Measurements from ENCODE around the gene SORT1. TPM values are rescaled to one million over a fixed set of nuclear protein-coding genes. Genes with fewer than 3 reads are reported as not detected.

SORT1 gene
- total RNA-seq, 4 donors from 2014 or later = 92.6 to 136 (median 134) TPM

GRCh38 chr1:109259674-109260557 lies 137.8 kb downstream of the SORT1 start:
- H3K27ac ChIP-seq (replicated peaks in 1 of 4) = no peak overlapping the region
- intact Hi-C loops (cut with DNase I) = loop anchor here (5.0 kb wide), 1 partner anchor 142 kb away; no protein-coding TSS in a partner anchor
- H3K27me3 ChIP-seq = no peaks in the 10 kb centered on the region
- H3K9me3 ChIP-seq = no peaks in the 10 kb centered on the region
- 74% methylated on average over 7 of the region's 7 CpGs for WGBS
- no peak for TF ChIP-seq POLR2AphosphoS5 (IDR thresholded peaks at IDR 0.05)
- TF ChIP-seq POLR2A (IDR thresholded peaks at IDR 0.05; ENCODE audit: low read depth) = no peak
- TF ChIP-seq CTCF (IDR thresholded peaks at IDR 0.05) = no peak
- no peak for TF ChIP-seq EP300 (IDR thresholded peaks at IDR 0.05)
- H3K4me3 ChIP-seq = no peak overlapping the region
- H3K36me3 ChIP-seq = peaks cover 0 to 49% (median 28%) of the 10 kb centered on the region in 4 donors
- DNase-seq (ENCODE audit: extremely low spot score) = no peak
- H3K4me1 ChIP-seq = peaks cover 10 to 36% (median 30%) of the 10 kb centered on the region in 4 donors

Other genes with a start within 250 kb of the SORT1 start
- gene SARS1, start 184.0 kb downstream of the SORT1 start, total RNA-seq = 100 to 1,000 TPM; 125 to 180 (median 144) TPM
- 10 to 100 TPM in 2 of 4 donors, 1 to 10 TPM in 2; 7.8 to 20.4 (median 10.5) TPM for gene CELSR2, start 148.4 kb downstream of the SORT1 start, total RNA-seq
- 10 to 100 TPM in 1 of 4 donors, 1 to 10 TPM in 3; 5.3 to 12.5 (median 6.4) TPM for gene PSRC1, start 114.8 kb downstream of the SORT1 start, total RNA-seq
- gene MYBPHL, start 90.9 kb downstream of the SORT1 start, total RNA-seq = not detected
- 10 to 100 TPM; 15.8 to 29.8 (median 27.4) TPM for gene PSMA5, start 28.5 kb upstream of the SORT1 start, total RNA-seq
- 1 to 10 TPM; 2.7 to 8.0 (median 4.6) TPM for gene SYPL2, start 68.6 kb upstream of the SORT1 start, total RNA-seq
- gene ATXN7L2, start 86.0 kb upstream of the SORT1 start, total RNA-seq = 1 to 10 TPM; 2.2 to 3.3 (median 2.7) TPM
- gene CYB561D1, start 96.2 kb upstream of the SORT1 start, total RNA-seq = 10 to 100 TPM in 2 of 4 donors, 1 to 10 TPM in 2; 6.2 to 16.4 (median 8.2) TPM
- gene AMIGO1, start 111.8 kb upstream of the SORT1 start, total RNA-seq = 10 to 100 TPM in 2 of 4 donors, 1 to 10 TPM in 2; 8.4 to 23.7 (median 14.0) TPM
- gene GPR61, start 142.0 kb upstream of the SORT1 start, total RNA-seq = not detected
- gene GNAI3, start 150.7 kb upstream of the SORT1 start, total RNA-seq = 1 to 10 TPM; 5.9 to 7.2 (median 6.6) TPM
- under 1 TPM in 1 of 4 donors, not detected in 3; 0.33 TPM for gene GNAT2, start 221.7 kb upstream of the SORT1 start, total RNA-seq
- 10 to 100 TPM; 23.7 to 38.8 (median 33.2) TPM for gene AMPD2, start 221.9 kb upstream of the SORT1 start, total RNA-seq